GM12878 (cell line): Measurements from ENCODE around the gene COPG2.

ENCODE experiments used
- ATF2 ChIP-seq: IDR thresholded peaks from 2 replicates; pipeline ENCODE4 v1.6.1; 2012; ENCODE audit warnings: low read length, inconsistent platforms
- CTCF ChIP-seq, 3 experiments: IDR thresholded peaks in 2 of 3; conservative IDR thresholded peaks in 1 of 3; 2 replicates each; pipeline ENCODE4 v1.5.1; 2011; ENCODE audit warnings: low read depth in 3 of 3, low read length in 3 of 3, mild to moderate bottlenecking in 3 of 3, control low read depth in 2 of 3, moderate library complexity in 2 of 3, inconsistent platforms in 1 of 3, mixed read lengths in 1 of 3; ENCODE audit not compliant: control insufficient read depth in 2 of 3, insufficient read depth in 1 of 3; ENCODE audit errors: extremely low read depth in 1 of 3
- EZH2 ChIP-seq: IDR thresholded peaks from 2 replicates; pipeline ENCODE4 v1.6.1; 2012; ENCODE audit warnings: low read depth, mild to moderate bottlenecking, control low read depth, inconsistent platforms, low read length, borderline replicate concordance; ENCODE audit not compliant: control insufficient read depth
- FOS ChIP-seq: IDR thresholded peaks from 3 replicates; pipeline ENCODE4 v1.6.1; 2011; ENCODE audit warnings: borderline replicate concordance; ENCODE audit not compliant: insufficient read length; ENCODE audit errors: extremely low read depth
- HCFC1 ChIP-seq: fragments of 150-350 bp; IDR thresholded peaks from 2 replicates; pipeline ENCODE4 v1.6.1; 2014; ENCODE audit warnings: low read length
- HDGF ChIP-seq: fragments of 450-650 bp; IDR thresholded peaks from 2 replicates; pipeline ENCODE4 v1.6.1; 2016; ENCODE audit warnings: antibody characterized with exemption
- MAX ChIP-seq: IDR thresholded peaks from 2 replicates; pipeline ENCODE4 v1.6.1; 2012; ENCODE audit warnings: low read depth, low read length, improper control_type of control experiment
- MTA2 ChIP-seq: fragments of 450-650 bp; IDR thresholded peaks from 2 replicates; pipeline ENCODE4 v1.6.1; 2016; ENCODE audit warnings: low read depth, mild to moderate bottlenecking, moderate library complexity
- MXI1 ChIP-seq: fragments of 150-350 bp; IDR thresholded peaks from 2 replicates; pipeline ENCODE4 v1.6.1; 2011; ENCODE audit warnings: low read depth, mild to moderate bottlenecking, inconsistent platforms, low read length, improper control_type of control experiment
- NFYA ChIP-seq: IDR thresholded peaks from 2 replicates; pipeline ENCODE4 v1.6.1; 2011; ENCODE audit warnings: low read depth, mild to moderate bottlenecking, low read length, improper control_type of control experiment, borderline replicate concordance
- POLR2A ChIP-seq: IDR thresholded peaks from 2 replicates; pipeline ENCODE4 v1.6.1; 2011; ENCODE audit warnings: low read depth, mild to moderate bottlenecking, low read length
- RBBP5 ChIP-seq: fragments of 200-600 bp; sonication (generic); conservative IDR thresholded peaks from 2 replicates; pipeline ENCODE4 v1.6.1; 2016
- SIN3A ChIP-seq: IDR thresholded peaks from 2 replicates; pipeline ENCODE4 v1.6.1; 2012; ENCODE audit warnings: low read depth, low read length, improper control_type of control experiment
- SREBF2 ChIP-seq: IDR thresholded peaks from 2 replicates; pipeline ENCODE4 v1.6.1; 2012; ENCODE audit warnings: mild to moderate bottlenecking, low read length

GRCh38 chr7:130614449-130614848, 54.1 kb downstream of the COPG2 start:
- TF ChIP-seq NFYA (no peak), POLR2A (no peak), FOS (no peak), EZH2 (no peak), SREBF2 (no peak), MTA2 (no peak), RBBP5 (no peak), SIN3A (no peak), HDGF (no peak), CTCF (IDR thresholded peaks at IDR 0.05 in 2 of 3, conservative IDR thresholded peaks at IDR 0.05 in 1 of 3; ENCODE audit: control insufficient read depth in 2 of 3, extremely low read depth in 1 of 3, insufficient read depth in 1 of 3, low read depth in 3 of 3, low read length in 3 of 3) (no peak), ATF2 (no peak), MXI1 (no peak), MAX (no peak), HCFC1 (no peak)
